Large intestine (tissue), 12 donors: ENCODE results near the gene GPX4. TPM values are rescaled to one million over a fixed set of nuclear protein-coding genes. Genes with fewer than 3 reads are reported as not detected.

Experiments
- DNase-seq, 2 donors: peaks; one replicate each; pipeline versions ENCODE4 v3.0.0 to v3.0.0-alpha.2; 2013
- H3K27ac ChIP-seq: one replicate; pipeline ENCODE4 v1.5.1; 2013; ENCODE audit warnings: low read length
- H3K27me3 ChIP-seq: 2 replicates; pipeline ENCODE4 v1.6.1; 2013; ENCODE audit warnings: low read length; ENCODE audit not compliant: control insufficient read depth, insufficient read depth
- H3K36me3 ChIP-seq: 2 replicates; pipeline ENCODE4 v1.6.1; 2013; ENCODE audit warnings: low read length; ENCODE audit not compliant: control insufficient read depth, insufficient read depth
- H3K4me1 ChIP-seq: one replicate; pipeline ENCODE4 v1.6.1; 2013; ENCODE audit warnings: low read length; ENCODE audit not compliant: control insufficient read depth, insufficient read depth
- H3K4me3 ChIP-seq: one replicate; pipeline ENCODE4 v1.5.1; 2013; ENCODE audit warnings: low read length
- H3K9me3 ChIP-seq: one replicate; pipeline ENCODE4 v1.6.1; 2013; ENCODE audit warnings: mild to moderate bottlenecking, low read depth, low read length, moderate library complexity; ENCODE audit not compliant: control insufficient read depth
- WGBS: methylation state at CpG from one replicate; pipeline ENCODE4 v1.1.5; 2013; ENCODE audit warnings: low lambda C conversion rate; ENCODE audit not compliant: insufficient coverage; 5-methylcytosine and 5-hydroxymethylcytosine counted together
- long read RNA-seq, 11 donors: transcript quantifications; one replicate each; lab custom pipeline, GENCODE V29; 2026
- polyA plus RNA-seq: library from polyadenylated mRNA; unstranded; fragments of 120-200 nt; gene quantifications from one replicate; pipeline ENCODE4 v1.2.1, GENCODE V29; 2013

The GPX4 gene
- 394 TPM for polyA plus RNA-seq
- long read RNA-seq, donor 1, transcript GPX4-204 (6 exons, 536 nt), result minor isoform, 9 of 123 reads
- long read RNA-seq, donor 1, transcript GPX4-201 (7 exons, 919 nt), result major isoform, 77 of 123 reads
- long read RNA-seq, donor 1, partial matches to known transcripts, result 0 of 123 reads
- long read RNA-seq, donor 1, other reads (novel, unspliced or antisense), result 37 of 123 reads
- long read RNA-seq, donor 2, transcript GPX4-201 (7 exons, 919 nt), result major isoform, 175 of 282 reads
- long read RNA-seq, donor 2, transcript GPX4-204 (6 exons, 536 nt), result minor isoform, 6 of 282 reads
- long read RNA-seq, donor 2, partial matches to known transcripts, result 6 of 282 reads
- long read RNA-seq, donor 2, other reads (novel, unspliced or antisense), result 91 of 282 reads
- long read RNA-seq, donor 3, result 0 reads
- long read RNA-seq, donor 4, transcript GPX4-201 (7 exons, 919 nt), result major isoform, 19 of 28 reads
- long read RNA-seq, donor 4, partial matches to known transcripts, result 0 of 28 reads
- long read RNA-seq, donor 4, other reads (novel, unspliced or antisense), result 6 of 28 reads
- long read RNA-seq, donor 5, transcript GPX4-201 (7 exons, 919 nt), result major isoform, 78 of 112 reads
- long read RNA-seq, donor 5, partial matches to known transcripts, result 0 of 112 reads
- long read RNA-seq, donor 5, other reads (novel, unspliced or antisense), result 32 of 112 reads
- long read RNA-seq, donor 6, transcript GPX4-204 (6 exons, 536 nt), result minor isoform, 15 of 473 reads
- long read RNA-seq, donor 6, transcript GPX4-201 (7 exons, 919 nt), result major isoform, 180 of 473 reads
- long read RNA-seq, donor 6, partial matches to known transcripts, result 101 of 473 reads
- long read RNA-seq, donor 6, other reads (novel, unspliced or antisense), result 174 of 473 reads
- long read RNA-seq, donor 7, transcript GPX4-201 (7 exons, 919 nt), result major isoform, 47 of 86 reads
- long read RNA-seq, donor 7, partial matches to known transcripts, result 7 of 86 reads
- long read RNA-seq, donor 7, other reads (novel, unspliced or antisense), result 28 of 86 reads
- long read RNA-seq, donor 8, transcript GPX4-201 (7 exons, 919 nt), result major isoform, 223 of 369 reads
- long read RNA-seq, donor 8, transcript GPX4-204 (6 exons, 536 nt), result minor isoform, 10 of 369 reads
- long read RNA-seq, donor 8, partial matches to known transcripts, result 42 of 369 reads
- long read RNA-seq, donor 8, other reads (novel, unspliced or antisense), result 91 of 369 reads
- long read RNA-seq, donor 9, transcript GPX4-201 (7 exons, 919 nt), result major isoform, 147 of 285 reads
- long read RNA-seq, donor 9, transcript GPX4-204 (6 exons, 536 nt), result minor isoform, 12 of 285 reads
- long read RNA-seq, donor 9, partial matches to known transcripts, result 21 of 285 reads
- long read RNA-seq, donor 9, other reads (novel, unspliced or antisense), result 102 of 285 reads
- long read RNA-seq, donor 10, transcript GPX4-204 (6 exons, 536 nt), result minor isoform, 14 of 373 reads
- long read RNA-seq, donor 10, transcript GPX4-201 (7 exons, 919 nt), result major isoform, 184 of 373 reads
- long read RNA-seq, donor 10, partial matches to known transcripts, result 55 of 373 reads
- long read RNA-seq, donor 10, other reads (novel, unspliced or antisense), result 119 of 373 reads
- long read RNA-seq, donor 11, transcript GPX4-201 (7 exons, 919 nt), result major isoform, 105 of 170 reads
- long read RNA-seq, donor 11, transcript GPX4-204 (6 exons, 536 nt), result minor isoform, 6 of 170 reads
- long read RNA-seq, donor 11, partial matches to known transcripts, result 5 of 170 reads
- long read RNA-seq, donor 11, other reads (novel, unspliced or antisense), result 52 of 170 reads

GRCh38 chr19:1103708-1104310 is at the start of gene GPX4:
GPX4 (plus strand) TSS chr19:1103994; CDS start chr19:1104044, 50 bp downstream.
- Histone ChIP-seq H3K4me3 (peak within 1 kb of the TSS; percentile 86), H3K36me3 (peaks cover 25% of the 10 kb centered on the region), H3K4me1 (peaks cover 51% of the 10 kb centered on the region), H3K27ac (peak within 1 kb of the TSS; percentile 94), H3K9me3 (peaks cover 2% of the 10 kb centered on the region), H3K27me3 (no peaks in the 10 kb centered on the region)
- no CpG with 5 or more reads among the region's 75 CpGs for WGBS
- peak; percentile 100 for DNase-seq

GRCh38 chr19:1054102-1055027 is 49.4 kb upstream of the GPX4 start:
- no peaks in the 10 kb centered on the region for H3K36me3 ChIP-seq
- no peak for DNase-seq
- H3K27ac ChIP-seq, result no peak overlapping the region
- peaks cover 59% of the 10 kb centered on the region for H3K9me3 ChIP-seq
- no peaks in the 10 kb centered on the region for H3K4me1 ChIP-seq
- WGBS, result 100% methylated on average over 2 of the region's 28 CpGs
- no peaks in the 10 kb centered on the region for H3K27me3 ChIP-seq
- H3K4me3 ChIP-seq, result no peak overlapping the region

GRCh38 chr19:1055028-1055425 is 48.8 kb upstream of the GPX4 start:
- no peaks in the 10 kb centered on the region for H3K4me1 ChIP-seq
- H3K27me3 ChIP-seq, result no peaks in the 10 kb centered on the region
- peaks cover 59% of the 10 kb centered on the region for H3K9me3 ChIP-seq
- H3K4me3 ChIP-seq, result no peak overlapping the region
- no peaks in the 10 kb centered on the region for H3K36me3 ChIP-seq
- no CpG with 5 or more reads among the region's 14 CpGs for WGBS
- no peak for DNase-seq
- H3K27ac ChIP-seq, result no peak overlapping the region

- no peaks in the 10 kb centered on the region for H3K27me3 ChIP-seq
- no peaks in the 10 kb centered on the region for H3K36me3 ChIP-seq
- no peak overlapping the region for H3K4me3 ChIP-seq
- H3K9me3 ChIP-seq, result peaks cover 55% of the 10 kb centered on the region
- no CpG with 5 or more reads among the region's 20 CpGs for WGBS
- H3K27ac ChIP-seq, result no peak overlapping the region
- DNase-seq, result no peak
- H3K4me1 ChIP-seq, result no peaks in the 10 kb centered on the region
Observed at GRCh38 chr19:1055886-1056620, 47.7 kb upstream of the GPX4 start.

- Histone ChIP-seq H3K9me3 (peaks cover 54% of the 10 kb centered on the region), H3K27me3 (no peaks in the 10 kb centered on the region), H3K27ac (no peak overlapping the region)
Observed at GRCh38 chr19:1057176-1057855, 46.5 kb upstream of the GPX4 start.

GRCh38 chr19:1058112-1058511 is 45.7 kb upstream of the GPX4 start:
- no peak overlapping the region for H3K4me3 ChIP-seq
- H3K9me3 ChIP-seq, result peaks cover 54% of the 10 kb centered on the region
- no peaks in the 10 kb centered on the region for H3K4me1 ChIP-seq
- DNase-seq, result no peak
- no peak overlapping the region for H3K27ac ChIP-seq
- WGBS, result no CpG with 5 or more reads among the region's 5 CpGs
- H3K27me3 ChIP-seq, result no peaks in the 10 kb centered on the region
- H3K36me3 ChIP-seq, result no peaks in the 10 kb centered on the region

More at GRCh38 chr19:1057176-1057855, 46.5 kb upstream of the GPX4 start:
- Histone ChIP-seq H3K4me1 (no peaks in the 10 kb centered on the region), H3K4me3 (no peak overlapping the region), H3K36me3 (no peaks in the 10 kb centered on the region)
- WGBS, result 56% methylated on average over 1 of the region's 3 CpGs
- peak in 1 of 2 donors; percentile 62 for DNase-seq

GRCh38 chr19:1060689-1061088 is 43.1 kb upstream of the GPX4 start:
- Histone ChIP-seq H3K36me3 (no peaks in the 10 kb centered on the region), H3K27ac (no peak overlapping the region), H3K9me3 (peaks cover 55% of the 10 kb centered on the region), H3K4me3 (no peak overlapping the region), H3K27me3 (peaks cover 24% of the 10 kb centered on the region), H3K4me1 (peaks cover 13% of the 10 kb centered on the region)
- no CpG with 5 or more reads among the region's 5 CpGs for WGBS
- no peak for DNase-seq

GRCh38 chr19:1061987-1062386 is 41.8 kb upstream of the GPX4 start:
- no CpG with 5 or more reads among the region's 20 CpGs for WGBS
- peaks cover 46% of the 10 kb centered on the region for H3K9me3 ChIP-seq
- peaks cover 36% of the 10 kb centered on the region for H3K27me3 ChIP-seq
- peaks cover 13% of the 10 kb centered on the region for H3K4me1 ChIP-seq
- DNase-seq, result no peak
- no peaks in the 10 kb centered on the region for H3K36me3 ChIP-seq
- no peak overlapping the region for H3K4me3 ChIP-seq
- no peak overlapping the region for H3K27ac ChIP-seq
